GM21381 (cell line): Measurements from ENCODE around the gene SPTBN5.
"Not testable (repeated sequence)": the region's sequence is repeated elsewhere in the genome, so short reads cannot be mapped to it uniquely, and the experiment has no call there.

ENCODE experiments used
- ATAC-seq: cut with Tn5 transposase; IDR thresholded peaks from one replicate; pipeline ENCODE4 v1.9.1; 2021; ENCODE audit warnings: mild to moderate bottlenecking, moderate library complexity; ENCODE audit not compliant: unreplicated experiment

SPTBN5 gene

DNA sequence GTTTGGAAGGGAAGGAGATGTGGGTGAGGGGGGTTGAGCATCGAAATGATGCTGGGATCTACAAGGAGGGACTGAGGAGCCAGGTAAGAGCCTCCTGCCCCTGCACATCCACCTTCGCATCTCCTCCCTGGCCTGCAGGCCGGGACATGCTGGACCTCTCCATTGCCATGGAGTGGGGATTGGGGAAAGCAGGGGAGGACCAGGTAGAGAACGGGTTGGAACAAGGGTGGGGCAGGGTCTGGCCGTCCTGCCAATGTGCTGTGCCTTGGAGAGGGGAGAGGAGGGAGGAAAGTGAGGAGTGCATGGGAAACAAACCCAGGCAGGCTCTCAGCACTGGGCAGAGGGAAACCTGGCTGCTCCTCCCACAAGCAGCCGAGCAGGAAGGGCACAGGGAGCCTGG lies 44.6 kb downstream of the SPTBN5 start:
- ATAC-seq: no peak

GRCh38 chr15:41848631-41849030 lies 45.2 kb downstream of the SPTBN5 start:
- ATAC-seq: no peak

DNA sequence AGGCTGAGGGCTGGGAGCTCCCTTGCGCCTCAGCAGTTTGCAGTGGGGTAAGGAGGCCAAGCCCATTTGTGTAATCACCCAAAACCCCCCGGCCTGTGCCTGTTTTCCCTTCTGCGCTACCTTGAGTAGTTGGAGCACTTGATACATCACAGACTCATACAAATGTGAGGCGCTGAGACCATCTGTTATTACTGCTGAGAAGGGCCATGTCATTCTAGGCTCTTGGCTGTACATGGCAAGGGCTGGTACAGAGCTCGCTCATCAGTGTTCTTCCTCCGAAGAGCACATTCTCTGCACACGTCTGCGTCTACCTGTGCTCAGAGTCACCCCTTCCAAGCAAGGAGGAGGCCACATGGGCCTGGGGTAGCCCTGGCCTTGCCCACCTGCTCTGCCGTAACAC lies 45.9 kb downstream of the SPTBN5 start:
- no peak for ATAC-seq

DNA sequence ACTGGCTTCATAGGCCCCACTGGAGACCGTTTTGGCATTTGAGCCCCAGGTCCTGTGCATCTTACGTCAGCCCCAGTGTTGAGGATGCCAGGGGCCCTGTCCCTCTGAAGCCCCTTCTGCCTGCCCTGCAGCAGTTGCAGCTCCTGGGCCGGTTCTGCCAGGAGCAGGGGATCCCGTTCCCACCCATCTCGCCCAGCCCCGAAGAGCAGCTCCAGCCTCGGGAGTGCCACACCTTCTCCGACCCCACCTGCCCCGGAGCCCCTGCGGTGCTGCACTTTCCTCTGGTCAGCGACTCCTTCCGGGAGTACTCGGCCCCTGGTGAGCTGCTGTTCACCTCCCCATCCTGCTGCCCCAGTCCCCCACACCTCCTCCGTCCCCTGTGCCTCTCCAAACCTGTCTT lies 46.6 kb downstream of the SPTBN5 start:
- ATAC-seq: no peak

- ATAC-seq: no peak
These were observed 49.0 kb downstream of the SPTBN5 start for GRCh38 chr15:41844814-41845213.

DNA sequence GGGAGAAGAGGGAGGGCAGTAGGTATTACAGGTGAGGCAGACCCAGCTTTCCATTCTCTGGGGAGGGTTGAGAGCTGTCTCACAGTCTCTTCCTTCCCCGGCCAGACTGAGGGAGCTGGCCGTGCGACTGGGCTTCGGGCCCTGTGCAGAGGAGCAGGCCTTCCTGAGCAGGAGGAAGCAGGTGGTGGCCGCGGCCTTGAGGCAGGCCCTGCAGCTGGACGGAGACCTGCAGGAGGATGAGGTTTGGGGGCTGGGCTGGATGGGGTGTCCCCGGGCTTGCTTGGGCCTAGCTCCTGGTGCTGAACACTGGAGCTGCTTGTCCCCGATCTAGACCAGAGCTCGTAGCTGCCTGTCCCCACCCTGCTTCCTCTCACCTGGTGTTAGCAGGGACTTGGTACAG lies 50.3 kb downstream of the SPTBN5 start:
- no peak for ATAC-seq

DNA sequence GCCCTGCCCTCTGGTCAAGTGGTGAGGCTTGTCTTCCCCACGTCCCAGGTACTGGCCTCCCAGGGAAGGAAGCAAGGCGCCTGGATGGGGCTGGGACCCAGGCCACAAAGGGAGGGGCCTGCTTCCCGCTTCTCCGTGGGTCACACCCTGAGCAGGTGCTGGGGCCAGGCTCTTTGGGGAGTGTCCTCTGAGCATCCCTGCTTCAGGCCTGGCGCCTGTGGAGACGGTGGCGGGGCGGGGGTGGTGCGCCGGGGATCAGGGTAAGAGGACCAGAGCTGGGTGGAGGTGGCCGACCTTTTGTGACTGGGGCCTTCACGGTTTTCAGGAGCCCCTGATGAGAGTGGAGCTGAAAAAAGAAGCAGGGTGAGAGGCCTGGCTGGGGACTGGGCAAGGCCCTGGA lies 51.6 kb downstream of the SPTBN5 start:
- no peak for ATAC-seq

- ATAC-seq: no peak
These were observed 52.7 kb downstream of the SPTBN5 start for GRCh38 chr15:41841131-41841530.

- ATAC-seq: no peak
These were observed 53.2 kb downstream of the SPTBN5 start for GRCh38 chr15:41840673-41841072.

DNA sequence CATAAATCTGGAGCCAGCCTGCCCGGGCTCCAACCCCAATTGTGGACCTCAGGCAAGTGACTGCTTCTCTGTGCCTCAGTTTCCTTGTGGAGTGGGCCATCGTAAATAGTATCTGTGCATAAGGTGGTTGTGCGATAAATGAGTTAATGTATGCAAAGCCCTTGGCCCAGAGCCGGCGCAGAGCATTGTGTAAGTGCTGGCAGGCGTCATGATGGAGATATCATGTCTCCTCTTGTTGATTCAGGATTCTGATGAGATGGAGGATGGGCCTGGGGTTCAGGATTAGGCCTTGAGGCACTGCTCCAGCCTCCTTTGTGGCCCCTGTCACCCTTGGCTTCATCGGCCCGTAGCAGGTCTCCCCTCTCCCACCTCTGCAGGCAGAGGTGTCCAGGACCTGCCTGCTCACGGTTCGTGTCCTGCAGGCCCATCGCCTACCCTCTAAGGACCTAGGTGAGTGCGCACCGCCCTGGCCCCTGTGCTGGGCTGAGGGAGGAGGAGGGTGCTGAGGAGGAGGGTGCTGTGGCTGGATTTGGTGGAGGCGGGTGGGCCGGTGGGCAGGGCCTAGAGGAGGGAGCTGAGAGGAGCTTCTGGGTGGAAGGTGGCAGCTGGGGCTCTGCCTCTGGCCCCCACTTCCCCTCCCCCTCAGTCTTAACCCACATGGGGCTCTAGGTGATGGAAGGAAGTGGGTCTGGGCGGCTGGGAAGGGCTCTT lies 53.9 kb downstream of the SPTBN5 start:
- no peak for ATAC-seq

GRCh38 chr15:41838400-41838897 lies 55.4 kb downstream of the SPTBN5 start, which contains the start of gene PLA2G4B:
PLA2G4B (plus strand) TSS chr15:41838847; CDS start chr15:41838914, 67 bp downstream.
- no peak for ATAC-seq

GRCh38 chr15:41836713-41837454 lies 57.0 kb downstream of the SPTBN5 start:
- ATAC-seq: no peak

- no peak for ATAC-seq
These were observed 57.8 kb downstream of the SPTBN5 start for GRCh38 chr15:41836073-41836472.

GRCh38 chr15:41834096-41834495 lies 59.8 kb downstream of the SPTBN5 start:
- ATAC-seq: no peak

DNA sequence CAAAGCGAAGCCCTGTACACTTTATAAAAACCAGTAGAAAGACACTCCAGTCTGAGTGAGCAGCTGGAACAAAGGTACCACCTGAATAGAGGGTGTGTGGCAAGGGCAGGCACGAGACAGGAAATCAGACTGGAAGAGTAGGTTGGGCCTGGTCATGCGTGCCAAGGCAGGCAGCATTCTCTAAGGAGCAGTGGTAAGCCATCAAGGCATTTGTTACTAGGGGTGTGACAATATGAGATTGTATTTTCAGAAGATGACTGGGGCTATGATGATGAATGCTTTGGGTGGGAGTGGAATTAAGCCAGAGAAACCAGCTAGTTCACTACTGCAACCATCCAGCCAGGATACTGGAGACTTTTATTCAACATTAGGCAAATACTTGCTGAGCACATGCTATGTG lies 61.0 kb downstream of the SPTBN5 start:
- no peak for ATAC-seq

DNA sequence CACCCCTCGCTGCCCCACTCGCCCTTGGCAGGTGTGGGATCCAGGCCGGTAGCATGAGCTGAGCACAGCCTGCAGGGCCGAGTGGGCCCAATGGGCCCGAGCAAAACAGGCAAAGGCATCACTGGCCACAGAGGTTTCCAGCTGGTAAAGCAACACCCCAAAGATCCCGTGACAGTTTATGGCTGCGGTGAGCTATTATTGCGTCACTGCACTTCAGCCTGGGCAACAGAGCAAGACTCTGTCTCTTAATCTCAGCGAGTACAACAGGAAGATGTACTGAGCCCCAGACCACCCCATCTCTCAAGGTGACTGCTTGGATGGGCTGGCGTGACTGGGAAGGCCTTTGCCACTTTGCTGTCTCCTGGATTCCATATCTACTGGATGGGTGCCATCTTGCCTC lies 61.6 kb downstream of the SPTBN5 start:
- no peak for ATAC-seq

DNA sequence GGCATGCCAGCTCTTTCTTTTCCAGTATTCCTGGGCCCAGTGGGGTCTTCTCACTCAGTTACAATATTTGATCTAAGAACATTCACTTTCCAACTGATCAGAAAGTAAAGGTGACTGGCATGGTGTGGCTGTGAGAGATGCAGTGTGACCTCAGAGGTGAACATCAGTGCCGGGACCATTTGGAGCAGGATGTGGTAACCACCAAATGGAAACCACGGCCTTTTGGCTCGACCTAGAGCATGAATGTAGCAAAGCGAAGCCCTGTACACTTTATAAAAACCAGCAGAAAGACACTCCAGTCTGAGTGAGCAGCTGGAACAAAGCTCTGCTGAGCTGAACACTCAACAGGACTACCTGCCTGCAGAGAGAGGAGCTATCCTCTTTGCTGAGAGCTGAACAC lies 62.6 kb downstream of the SPTBN5 start:
- not testable (repeated sequence) for ATAC-seq

- ATAC-seq: no peak
These were observed 63.8 kb downstream of the SPTBN5 start for GRCh38 chr15:41829959-41830646.

- no peak for ATAC-seq
These were observed 65.1 kb downstream of the SPTBN5 start for GRCh38 chr15:41828807-41829141.

- peak; percentile 67 for ATAC-seq
These were observed 65.7 kb downstream of the SPTBN5 start, which contains the start of gene JMJD7 for GRCh38 chr15:41827880-41828806. JMJD7 (plus strand) TSS chr15:41828092; CDS start chr15:41828125, 33 bp downstream.
